Endothelial cell of umbilical vein (primary cell): ENCODE results near the gene SART3. TPM values are rescaled to one million over a fixed set of nuclear protein-coding genes. Genes with fewer than 3 reads are reported as not detected.

Experiments used
- BruUV-seq: library from RNA; stranded (reverse); fragments of 400-500 nt; replicated peaks from 2 replicates; lab custom pipeline; 2021; lab: Mats Ljungman, UMichigan
- CTCF ChIA-PET: fragments of 300-600, 350-600 bp; sonication (Branson Sonifier 250); formaldehyde crosslinking; loops from one replicate; lab custom pipeline; 2021; ENCODE audit warnings: antibody characterized with exemption, inconsistent platforms; lab: Charles Lee
- POLR2A ChIA-PET: fragments of 300-600, 350-600 bp; sonication (Branson Sonifier 250); formaldehyde crosslinking; loops from one replicate; lab custom pipeline; 2021; ENCODE audit warnings: antibody characterized with exemption, inconsistent platforms; lab: Charles Lee
- DNase-seq: peaks from one replicate; pipeline ENCODE4 v3.0.0-alpha.2; 2011; ENCODE audit warnings: low read depth, low spot score
- FAIRE-seq: peaks from 2 replicates; lab custom pipeline; 2011; peaks lifted over from hg19 to GRCh38; lab: Jason Lieb, UNC
- H2AFZ ChIP-seq: 2 replicates; pipeline ENCODE4 v1.6.0; 2012; ENCODE audit warnings: low read depth, low read length, control low read depth, inconsistent platforms
- H3K27ac ChIP-seq: 2 replicates; pipeline ENCODE4 v1.5.1; 2011; ENCODE audit warnings: low read depth, mild to moderate bottlenecking, control low read depth, low read length, moderate library complexity; ENCODE audit not compliant: insufficient read depth
- H3K27me3 ChIP-seq, 2 experiments: 2 replicates each; pipeline versions ENCODE4 v1.6.0 to v1.6.1; 2011; ENCODE audit warnings: low read length in 2 of 2, mixed read lengths in 1 of 2; ENCODE audit not compliant: control insufficient read depth in 2 of 2, insufficient read depth in 2 of 2
- H3K36me3 ChIP-seq, 2 experiments: 2 replicates in 1 of 2; 3 replicates in 1 of 2; pipeline ENCODE4 v1.5.1; 2011; ENCODE audit warnings: low read length in 2 of 2, mild to moderate bottlenecking in 1 of 2, moderate library complexity in 1 of 2; ENCODE audit not compliant: control insufficient read depth in 2 of 2, insufficient read depth in 2 of 2; ENCODE audit errors: extremely low read depth in 1 of 2
- H3K4me1 ChIP-seq: 3 replicates; pipeline ENCODE4 v1.5.1; 2011; ENCODE audit warnings: mild to moderate bottlenecking, low read length; ENCODE audit not compliant: control insufficient read depth, insufficient read depth; ENCODE audit errors: extremely low read depth
- H3K4me2 ChIP-seq: 2 replicates; pipeline ENCODE4 v1.6.1; 2011; ENCODE audit warnings: low read length, control low read depth, mixed read lengths; ENCODE audit not compliant: insufficient read depth
- H3K4me3 ChIP-seq, 3 experiments: fragments of 200-600 bp in 1 of 3; sonication (generic), shearing (Covaris generic) in 1 of 3; replicated peaks in 1 of 3; 2 replicates each; pipeline ENCODE4 v1.5.1; 2011 to 2016; ENCODE audit warnings: control low read depth in 3 of 3, low read length in 3 of 3, mild to moderate bottlenecking in 2 of 3, inconsistent platforms in 1 of 3, low read depth in 1 of 3, moderate library complexity in 1 of 3; ENCODE audit not compliant: insufficient read depth in 1 of 3
- H3K79me2 ChIP-seq: 2 replicates; pipeline ENCODE4 v1.6.0; 2012; ENCODE audit warnings: low read length, inconsistent platforms; ENCODE audit not compliant: control insufficient read depth, insufficient read depth
- H3K9ac ChIP-seq: replicated peaks from 2 replicates; pipeline ENCODE3; 2011; ENCODE audit warnings: low read length, control low read depth; ENCODE audit not compliant: insufficient read depth; ENCODE audit errors: extremely low read depth
- H3K9me1 ChIP-seq: replicated peaks from 3 replicates; pipeline ENCODE4 v1.6.0; 2011; ENCODE audit warnings: mild to moderate bottlenecking, low read length; ENCODE audit not compliant: control insufficient read depth, insufficient read depth; ENCODE audit errors: extremely low read depth
- H3K9me3 ChIP-seq: replicated peaks from 2 replicates; pipeline ENCODE4 v1.5.1; 2012; ENCODE audit warnings: low read length, inconsistent platforms; ENCODE audit not compliant: control insufficient read depth, insufficient read depth
- H4K20me1 ChIP-seq: replicated peaks from 2 replicates; pipeline ENCODE3; 2011; ENCODE audit warnings: mild to moderate bottlenecking, low read length; ENCODE audit not compliant: control insufficient read depth, insufficient read depth; ENCODE audit errors: extremely low read depth
- EZH2 ChIP-seq: IDR thresholded peaks from 2 replicates; pipeline ENCODE4 v1.6.1; 2012; ENCODE audit warnings: borderline replicate concordance, low read depth, mild to moderate bottlenecking, moderate library complexity, low read length, inconsistent platforms; ENCODE audit not compliant: severe bottlenecking
- FOS ChIP-seq: IDR thresholded peaks from 2 replicates; pipeline ENCODE4 v1.6.1; 2011; ENCODE audit warnings: mild to moderate bottlenecking, low read length, moderate library complexity, borderline replicate concordance; ENCODE audit not compliant: insufficient read depth
- GATA2 ChIP-seq: IDR thresholded peaks from 2 replicates; pipeline ENCODE4 v1.7.0; 2011; ENCODE audit warnings: low read depth, mild to moderate bottlenecking, moderate library complexity, mixed read lengths, low read length; ENCODE audit not compliant: insufficient read length, insufficient read depth
- JUN ChIP-seq: IDR thresholded peaks from 2 replicates; pipeline ENCODE4 v1.6.1; 2011; ENCODE audit warnings: borderline replicate concordance, low read depth; ENCODE audit not compliant: insufficient read length, insufficient read depth
- MAX ChIP-seq: IDR thresholded peaks from 2 replicates; pipeline ENCODE4 v1.6.1; 2011; ENCODE audit not compliant: insufficient read depth, insufficient read length
- MYC ChIP-seq: IDR thresholded peaks from one replicate; pipeline ENCODE4 v1.6.1; 2011; ENCODE audit warnings: mild to moderate bottlenecking, low read depth, low read length
- POLR2A ChIP-seq: IDR thresholded peaks from 2 replicates; pipeline ENCODE4 v1.6.1; 2012; ENCODE audit warnings: low read depth, mild to moderate bottlenecking, control low read depth, low read length
- POLR2AphosphoS5 ChIP-seq: IDR thresholded peaks from 2 replicates; pipeline ENCODE4 v1.6.1; 2012; ENCODE audit warnings: low read depth, mild to moderate bottlenecking, control low read depth, low read length, moderate library complexity; ENCODE audit not compliant: insufficient read depth
- dilution Hi-C: fragments of 300-500 bp; cut with MboI; formaldehyde crosslinking; loops from one replicate; pipeline ENCODE4 v1.15.0; 2019; ENCODE audit warnings: low sequenced_read_pairs; ENCODE audit not compliant: extremely low pct_ligation_motif_present
- intact Hi-C: fragments of 100-400 bp; cut with micrococcal nuclease; formaldehyde crosslinking; loops from one replicate; pipeline ENCODE4 v1.10.0; 2022
- polyA plus RNA-seq, 4 experiments: library from polyadenylated mRNA; depleted of rRNA in 3 of 4; stranded (reverse) in 3 of 4; unstranded in 1 of 4; fragments of >200 nt; gene quantifications; 2 replicates each; pipeline versions ENCODE4 v1.2.1 to v1.2.3, GENCODE V29; 2011 to 2012; ENCODE audit warnings: missing spikeins in 1 of 4
- total RNA-seq: library from RNA; stranded (reverse); gene quantifications from 2 replicates; pipeline ENCODE4 v1.2.3, GENCODE V29; 2021
- TF ChIP-seq, protein P1 (sequence below), 2 donors: IDR thresholded peaks; 1 replicate in 1 of 2; 2 replicates in 1 of 2; pipeline ENCODE4 v1.5.1; 2011; ENCODE audit warnings: low read length in 2 of 2, mild to moderate bottlenecking in 2 of 2, moderate library complexity in 2 of 2, control low read depth in 1 of 2, inconsistent platforms in 1 of 2, low read depth in 1 of 2; ENCODE audit not compliant: insufficient read depth in 1 of 2; ENCODE audit errors: extremely low read depth in 1 of 2

The SART3 gene
- total and polyA plus RNA-seq, 2 donors (not counting 3 experiments of a cell fraction or from before 2014, with no cell fraction given): 13.9 to 50.7 TPM

- no peak for TF ChIP-seq JUN
- TF ChIP-seq EZH2: no peak
- TF ChIP-seq POLR2A: no peak
- TF ChIP-seq GATA2: no peak
- no peak for TF ChIP-seq MYC
- TF ChIP-seq POLR2AphosphoS5: no peak
- TF ChIP-seq FOS: no peak
- TF ChIP-seq MAX: no peak
- TF ChIP-seq, protein P1, sequence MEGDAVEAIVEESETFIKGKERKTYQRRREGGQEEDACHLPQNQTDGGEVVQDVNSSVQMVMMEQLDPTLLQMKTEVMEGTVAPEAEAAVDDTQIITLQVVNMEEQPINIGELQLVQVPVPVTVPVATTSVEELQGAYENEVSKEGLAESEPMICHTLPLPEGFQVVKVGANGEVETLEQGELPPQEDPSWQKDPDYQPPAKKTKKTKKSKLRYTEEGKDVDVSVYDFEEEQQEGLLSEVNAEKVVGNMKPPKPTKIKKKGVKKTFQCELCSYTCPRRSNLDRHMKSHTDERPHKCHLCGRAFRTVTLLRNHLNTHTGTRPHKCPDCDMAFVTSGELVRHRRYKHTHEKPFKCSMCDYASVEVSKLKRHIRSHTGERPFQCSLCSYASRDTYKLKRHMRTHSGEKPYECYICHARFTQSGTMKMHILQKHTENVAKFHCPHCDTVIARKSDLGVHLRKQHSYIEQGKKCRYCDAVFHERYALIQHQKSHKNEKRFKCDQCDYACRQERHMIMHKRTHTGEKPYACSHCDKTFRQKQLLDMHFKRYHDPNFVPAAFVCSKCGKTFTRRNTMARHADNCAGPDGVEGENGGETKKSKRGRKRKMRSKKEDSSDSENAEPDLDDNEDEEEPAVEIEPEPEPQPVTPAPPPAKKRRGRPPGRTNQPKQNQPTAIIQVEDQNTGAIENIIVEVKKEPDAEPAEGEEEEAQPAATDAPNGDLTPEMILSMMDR (IDR thresholded peaks at IDR 0.05; ENCODE audit: extremely low read depth in 1 of 2, insufficient read depth in 1 of 2, low read depth in 1 of 2, low read length in 2 of 2): no peak
- ChIA-PET CTCF (interaction anchor here (1.2 to 1.6 kb wide), 2 partner anchors 10 to 13 kb away, joined by 3 to 5 read pairs; no protein-coding TSS in a partner anchor), POLR2A (no interaction called here)
- no peak for DNase-seq
- no TSS peak for BruUV-seq
- dilution Hi-C loops (no loop called here), intact Hi-C loops (no loop called here)
- FAIRE-seq: peak; percentile 15
- no peak overlapping the region for H3K4me3 ChIP-seq
- H2AFZ ChIP-seq: no peak overlapping the region
- no peaks in the 10 kb centered on the region for H3K79me2 ChIP-seq
- H3K9me1 ChIP-seq: no peaks in the 10 kb centered on the region
- no peak overlapping the region for H3K9ac ChIP-seq
- H3K4me1 ChIP-seq: no peaks in the 10 kb centered on the region
- H3K27me3 ChIP-seq: no peaks in the 10 kb centered on the region
- H3K4me2 ChIP-seq: no peak overlapping the region
- H3K36me3 ChIP-seq: no peaks in the 10 kb centered on the region
- no peak overlapping the region for H3K27ac ChIP-seq
- no peaks in the 10 kb centered on the region for H4K20me1 ChIP-seq
- no peaks in the 10 kb centered on the region for H3K9me3 ChIP-seq
Measured at GRCh38 chr12:108605000-108605689, 44.2 kb upstream of the SART3 start.
